H1 (cell line): ENCODE data around the gene IL27RA. TPM values are rescaled to one million over a fixed set of nuclear protein-coding genes. Genes with fewer than 3 reads are reported as not detected.

Experiments used
- ASH2L ChIP-seq: fragments of 200-600, 300-600 bp; sonication (generic); IDR thresholded peaks from one replicate; pipeline ENCODE4 v1.7.1; 2017; ENCODE audit warnings: low read length
- BCL11A ChIP-seq, 2 experiments: IDR thresholded peaks; one replicate each; pipeline ENCODE4 v1.6.1; 2011; ENCODE audit warnings: low read depth in 2 of 2, low read length in 2 of 2, mild to moderate bottlenecking in 2 of 2
- CBX5 ChIP-seq: fragments of 300-800, 300-1000 bp; sonication (generic); IDR thresholded peaks from 2 replicates; pipeline ENCODE4 v1.7.1; 2016; ENCODE audit warnings: antibody characterized with exemption, low read length, low read depth
- CBX8 ChIP-seq: fragments of 300-800, 300-1000 bp; sonication (generic); IDR thresholded peaks from 2 replicates; pipeline ENCODE4 v1.7.1; 2016; ENCODE audit warnings: low read depth, low read length, borderline replicate concordance
- JUN ChIP-seq: IDR thresholded peaks from 2 replicates; pipeline ENCODE4 v1.6.1; 2011; ENCODE audit warnings: low read depth, mild to moderate bottlenecking, improper control_type of control experiment, low read length
- NANOG ChIP-seq: IDR thresholded peaks from 2 replicates; pipeline ENCODE4 v1.6.1; 2011; ENCODE audit warnings: low read length, low read depth, mild to moderate bottlenecking, inconsistent platforms; ENCODE audit not compliant: insufficient read depth, poor library complexity, severe bottlenecking
- POU5F1 ChIP-seq: IDR thresholded peaks from 2 replicates; pipeline ENCODE4 v1.6.1; 2011; ENCODE audit warnings: low read depth, mild to moderate bottlenecking, low read length, moderate library complexity
- RAD21 ChIP-seq, 2 experiments: IDR thresholded peaks in 1 of 2; conservative IDR thresholded peaks in 1 of 2; 2 replicates each; pipeline ENCODE4 v1.6.1; 2011; ENCODE audit warnings: low read depth in 2 of 2, low read length in 2 of 2, improper control_type of control experiment in 1 of 2, inconsistent platforms in 1 of 2, mild to moderate bottlenecking in 1 of 2, moderate library complexity in 1 of 2
- RNF2 ChIP-seq: fragments of 200-900, 300-1000 bp; sonication (generic); IDR thresholded peaks from 2 replicates; pipeline ENCODE4 v1.7.1; 2016; ENCODE audit warnings: borderline replicate concordance, low read depth, mild to moderate bottlenecking, antibody characterized with exemption, low read length; ENCODE audit not compliant: poor library complexity, severe bottlenecking; ENCODE audit errors: missing control alignments
- SAP30 ChIP-seq: fragments of 300-600 bp; sonication (generic); IDR thresholded peaks from 2 replicates; pipeline ENCODE4 v1.7.1; 2012; ENCODE audit warnings: low read length, moderate library complexity, mild to moderate bottlenecking, inconsistent platforms; ENCODE audit not compliant: insufficient read depth, insufficient replicate concordance
- SIN3A ChIP-seq, 2 experiments: IDR thresholded peaks in 1 of 2; conservative IDR thresholded peaks in 1 of 2; 2 replicates each; pipeline ENCODE4 v1.6.1; 2011 to 2012; ENCODE audit warnings: low read length in 2 of 2, improper control_type of control experiment in 1 of 2, low read depth in 1 of 2, mild to moderate bottlenecking in 1 of 2
- SP4 ChIP-seq: IDR thresholded peaks from 2 replicates; pipeline ENCODE4 v1.6.1; 2012; ENCODE audit warnings: low read length, inconsistent platforms
- SRF ChIP-seq: IDR thresholded peaks from 2 replicates; pipeline ENCODE4 v1.6.1; 2011; ENCODE audit warnings: mild to moderate bottlenecking, low read depth, low read length, moderate library complexity
- TAF7 ChIP-seq: optimal IDR thresholded peaks from 2 replicates; pipeline ENCODE3; 2011; ENCODE audit warnings: low read depth, mild to moderate bottlenecking, inconsistent platforms, low read length, moderate library complexity, borderline replicate concordance
- TBP ChIP-seq: IDR thresholded peaks from 2 replicates; pipeline ENCODE4 v1.6.1; 2011; ENCODE audit warnings: low read depth, low read length, improper control_type of control experiment
- TCF12 ChIP-seq: IDR thresholded peaks from 2 replicates; pipeline ENCODE4 v1.6.1; 2011; ENCODE audit warnings: low read depth, mild to moderate bottlenecking, low read length
- ZNF274 ChIP-seq: IDR thresholded peaks from 2 replicates; pipeline ENCODE4 v1.7.0; 2012; ENCODE audit warnings: low read length, borderline replicate concordance; ENCODE audit errors: extremely low read depth
- polyA plus RNA-seq, 7 experiments: library from polyadenylated mRNA; depleted of rRNA in 3 of 7; stranded (reverse) in 5 of 7; unstranded in 2 of 7; fragments of >200 nt in 5 of 7; fragments of 200-250 nt in 2 of 7; gene quantifications; 1 replicate in 5 of 7; 2 replicates in 1 of 7; 4 replicates in 1 of 7; pipeline versions ENCODE4 v1.2.1 to v1.2.3, GENCODE V29; 2011 to 2013; ENCODE audit warnings: missing spikeins in 2 of 7, mixed read lengths in 2 of 7
- total RNA-seq: library from RNA; stranded (reverse); fragmentation: NEBNext Ultra II Directional; extraction: Animal tissue kit (Norgen Biotek cat#: 25700); gene quantifications from 2 replicates; pipeline ENCODE4 v1.2.1, GENCODE V29; 2021
- TF ChIP-seq, protein P1 (sequence below): IDR thresholded peaks from 2 replicates; pipeline ENCODE4 v1.6.1; 2012; ENCODE audit warnings: inconsistent platforms
- TF ChIP-seq, protein P2 (sequence below): IDR thresholded peaks from 2 replicates; pipeline ENCODE4 v1.6.1; 2012; ENCODE audit warnings: low read length, inconsistent platforms
- TF ChIP-seq, protein P3 (sequence below): IDR thresholded peaks from 2 replicates; pipeline ENCODE4 v1.6.1; 2011; ENCODE audit warnings: low read depth, mild to moderate bottlenecking, low read length; ENCODE audit not compliant: insufficient read depth

Gene IL27RA
- total and polyA plus RNA-seq, 2 of the 8 experiments (the other 6 are each of a cell fraction or from before 2014, with no cell fraction given) = 9.9 to 14.7 TPM

- TF ChIP-seq TAF7 (no peak), CBX8 (no peak), TCF12 (no peak), NANOG (no peak), SIN3A (conservative IDR thresholded peaks at IDR 0.05 in 1 of 2, IDR thresholded peaks at IDR 0.05 in 1 of 2; ENCODE audit: low read depth in 1 of 2, low read length in 2 of 2) (no peak), CBX5 (no peak), RAD21 (IDR thresholded peaks at IDR 0.05 in 1 of 2, conservative IDR thresholded peaks at IDR 0.05 in 1 of 2; ENCODE audit: low read depth in 2 of 2, low read length in 2 of 2) (peak; percentile 49 to 61), JUN (no peak), POU5F1 (no peak), SRF (no peak), SAP30 (no peak), RNF2 (no peak), ZNF274 (no peak), TBP (no peak), ASH2L (peak; percentile 43), BCL11A (IDR thresholded peaks at IDR 0.05; ENCODE audit: low read depth in 2 of 2, low read length in 2 of 2) (no peak), SP4 (no peak)
- TF ChIP-seq, protein P1, sequence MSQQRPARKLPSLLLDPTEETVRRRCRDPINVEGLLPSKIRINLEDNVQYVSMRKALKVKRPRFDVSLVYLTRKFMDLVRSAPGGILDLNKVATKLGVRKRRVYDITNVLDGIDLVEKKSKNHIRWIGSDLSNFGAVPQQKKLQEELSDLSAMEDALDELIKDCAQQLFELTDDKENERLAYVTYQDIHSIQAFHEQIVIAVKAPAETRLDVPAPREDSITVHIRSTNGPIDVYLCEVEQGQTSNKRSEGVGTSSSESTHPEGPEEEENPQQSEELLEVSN = no peak
- TF ChIP-seq, protein P2, sequence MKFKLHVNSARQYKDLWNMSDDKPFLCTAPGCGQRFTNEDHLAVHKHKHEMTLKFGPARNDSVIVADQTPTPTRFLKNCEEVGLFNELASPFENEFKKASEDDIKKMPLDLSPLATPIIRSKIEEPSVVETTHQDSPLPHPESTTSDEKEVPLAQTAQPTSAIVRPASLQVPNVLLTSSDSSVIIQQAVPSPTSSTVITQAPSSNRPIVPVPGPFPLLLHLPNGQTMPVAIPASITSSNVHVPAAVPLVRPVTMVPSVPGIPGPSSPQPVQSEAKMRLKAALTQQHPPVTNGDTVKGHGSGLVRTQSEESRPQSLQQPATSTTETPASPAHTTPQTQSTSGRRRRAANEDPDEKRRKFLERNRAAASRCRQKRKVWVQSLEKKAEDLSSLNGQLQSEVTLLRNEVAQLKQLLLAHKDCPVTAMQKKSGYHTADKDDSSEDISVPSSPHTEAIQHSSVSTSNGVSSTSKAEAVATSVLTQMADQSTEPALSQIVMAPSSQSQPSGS = no peak
- TF ChIP-seq, protein P3, sequence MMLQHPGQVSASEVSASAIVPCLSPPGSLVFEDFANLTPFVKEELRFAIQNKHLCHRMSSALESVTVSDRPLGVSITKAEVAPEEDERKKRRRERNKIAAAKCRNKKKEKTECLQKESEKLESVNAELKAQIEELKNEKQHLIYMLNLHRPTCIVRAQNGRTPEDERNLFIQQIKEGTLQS = no peak
These were observed 7.9 kb upstream of the IL27RA start (continued) for GRCh38 chr19:14023404-14024235.
